DND-41 (cell line): ENCODE results near the gene UBD.

Source experiments
- CTCF ChIP-seq: IDR thresholded peaks from 2 replicates; pipeline ENCODE4 v1.5.1; 2012; ENCODE audit warnings: borderline replicate concordance, low read length, moderate library complexity, mild to moderate bottlenecking; ENCODE audit not compliant: poor library complexity, severe bottlenecking; ENCODE audit errors: extremely low read depth
- EZH2 ChIP-seq: IDR thresholded peaks from 3 replicates; pipeline ENCODE4 v1.6.1; 2012; ENCODE audit warnings: borderline replicate concordance, low read depth, mild to moderate bottlenecking, moderate library complexity, low read length, inconsistent platforms; ENCODE audit not compliant: severe bottlenecking

GRCh38 chr6:29520232-29520631 lies 39.3 kb downstream of the UBD start:
- TF ChIP-seq CTCF, result no peak
- no peak for TF ChIP-seq EZH2
